ENCODE data around the gene PSMD11. TPM values are rescaled to one million over a fixed set of nuclear protein-coding genes. Genes with fewer than 3 reads are reported as not detected.

Gene PSMD11
- total and polyA plus RNA-seq, 2 of the 8 experiments (the other 6 are each of a cell fraction or from before 2014, with no cell fraction given) = 68.4 to 171 TPM

GRCh38 chr17:32477220-32477619, 32.9 kb downstream of the PSMD11 start (continued):
- TF ChIP-seq CHD7 (IDR thresholded peaks at IDR 0.05; ENCODE audit: insufficient replicate concordance, low read length) (no peak), CEBPB (IDR thresholded peaks at IDR 0.05; ENCODE audit: low read depth, low read length) (no peak), CTBP2 (IDR thresholded peaks at IDR 0.05; ENCODE audit: borderline replicate concordance, insufficient read depth, insufficient read length, low read length) (no peak), SIRT6 (IDR thresholded peaks at IDR 0.05; ENCODE audit: low read length) (no peak), EGR1 (IDR thresholded peaks at IDR 0.05; ENCODE audit: borderline replicate concordance, low read depth, low read length) (no peak), SP4 (IDR thresholded peaks at IDR 0.05; ENCODE audit: low read length) (no peak), GTF2F1 (IDR thresholded peaks at IDR 0.05; ENCODE audit: borderline replicate concordance, low read depth, low read length) (no peak), CTCF (IDR thresholded peaks at IDR 0.05; ENCODE audit: control extremely low read depth in 1 of 3, insufficient read depth in 1 of 3, low read depth in 1 of 3, low read length in 3 of 3) (no peak), JUN (IDR thresholded peaks at IDR 0.05; ENCODE audit: low read depth, low read length) (no peak), HDAC6 (IDR thresholded peaks at IDR 0.05; ENCODE audit: low read depth, low read length) (no peak)
